Testis (tissue), 3 donors: ENCODE data around the gene GDPD4. TPM values are rescaled to one million over a fixed set of nuclear protein-coding genes. Genes with fewer than 3 reads are reported as not detected.

Experiments
- DNase-seq: peaks from one replicate; pipeline ENCODE4 v3.0.0-alpha.2; 2019
- H3K27ac ChIP-seq, 2 donors: fragments of 200-600 bp; sonication (generic); one replicate each; pipeline ENCODE4 v1.5.1; 2019
- H3K27me3 ChIP-seq: fragments of 200-600 bp; sonication (generic); one replicate; pipeline ENCODE4 v1.5.1; 2019
- H3K36me3 ChIP-seq: fragments of 200-600 bp; sonication (generic); one replicate; pipeline ENCODE4 v1.5.1; 2017; ENCODE audit warnings: low read depth; ENCODE audit errors: missing control alignments
- H3K4me1 ChIP-seq: fragments of 200-600 bp; sonication (generic); one replicate; pipeline ENCODE4 v1.5.1; 2019
- H3K4me3 ChIP-seq, 2 donors: fragments of 200-600 bp; sonication (generic); one replicate each; pipeline ENCODE4 v1.5.1; 2017 to 2019
- H3K9me3 ChIP-seq: fragments of 200-600 bp; sonication (generic); one replicate; pipeline ENCODE4 v1.5.1; 2017
- POLR2A ChIP-seq: fragments of 450-650 bp; IDR thresholded peaks from one replicate; pipeline ENCODE4 v1.6.1; 2017; ENCODE audit warnings: antibody characterized with exemption, mild to moderate bottlenecking, moderate library complexity
- WGBS, 2 donors: methylation state at CpG; one replicate each; pipeline ENCODE4 v1.1.5; 2018; 5-methylcytosine and 5-hydroxymethylcytosine counted together
- intact Hi-C: fragments of 100-400 bp; cut with DNase I; formaldehyde crosslinking; loops from one replicate; pipeline ENCODE4 v1.15.1; 2023; ENCODE audit warnings: low total_unique reads
- polyA plus RNA-seq: library from polyadenylated mRNA; stranded (reverse); fragments of 350-450 nt; fragmentation: Illumina TruSeq; extraction: RNeasy Lipid Tissue Mini Kit (QIAGEN cat#74804); gene quantifications from one replicate; pipeline ENCODE4 v1.2.3, GENCODE V29; 2014; ENCODE audit warnings: low read depth, low replicate concordance; ENCODE audit not compliant: insufficient read depth
- total RNA-seq, 2 donors: library from RNA; depleted of rRNA; stranded (reverse); fragments of >200 nt; gene quantifications; one replicate each; pipeline ENCODE4 v1.2.3, GENCODE V29; 2016
- TF ChIP-seq, protein P1 (sequence below), 3 experiments: fragments of 450-650 bp in 2 of 3; fragments of 200-600 bp in 1 of 3; sonication (generic) in 1 of 3; IDR thresholded peaks; one replicate each; pipeline ENCODE4 v1.5.1; 2016 to 2019; ENCODE audit warnings: antibody characterized with exemption in 3 of 3, mild to moderate bottlenecking in 2 of 3, moderate library complexity in 1 of 3

The GDPD4 gene
- total and polyA plus RNA-seq, 3 donors from 2014 or later, result 11.9 to 27.2 (median 22.6) TPM

DNA sequence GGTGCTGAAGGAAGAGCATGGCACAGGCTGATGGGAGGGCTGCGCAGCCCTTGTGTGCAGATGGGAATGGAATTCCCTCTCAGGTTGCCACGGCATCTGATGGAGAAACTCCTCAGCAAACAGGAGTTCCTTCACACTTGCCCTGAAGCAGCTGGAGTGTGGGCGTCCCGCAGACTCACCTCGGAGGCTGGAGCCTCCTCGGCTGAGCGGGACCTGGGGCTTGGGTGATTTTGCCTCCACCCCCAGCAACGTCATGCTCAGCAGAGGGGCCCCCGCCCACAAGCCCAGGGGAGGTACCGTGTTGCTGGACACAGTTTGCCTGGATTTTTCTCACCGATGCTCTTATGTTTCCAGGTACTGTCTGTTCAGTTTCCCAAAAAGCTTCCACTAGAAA is 110.1 kb downstream of the GDPD4 start:
- TF ChIP-seq, protein P1, sequence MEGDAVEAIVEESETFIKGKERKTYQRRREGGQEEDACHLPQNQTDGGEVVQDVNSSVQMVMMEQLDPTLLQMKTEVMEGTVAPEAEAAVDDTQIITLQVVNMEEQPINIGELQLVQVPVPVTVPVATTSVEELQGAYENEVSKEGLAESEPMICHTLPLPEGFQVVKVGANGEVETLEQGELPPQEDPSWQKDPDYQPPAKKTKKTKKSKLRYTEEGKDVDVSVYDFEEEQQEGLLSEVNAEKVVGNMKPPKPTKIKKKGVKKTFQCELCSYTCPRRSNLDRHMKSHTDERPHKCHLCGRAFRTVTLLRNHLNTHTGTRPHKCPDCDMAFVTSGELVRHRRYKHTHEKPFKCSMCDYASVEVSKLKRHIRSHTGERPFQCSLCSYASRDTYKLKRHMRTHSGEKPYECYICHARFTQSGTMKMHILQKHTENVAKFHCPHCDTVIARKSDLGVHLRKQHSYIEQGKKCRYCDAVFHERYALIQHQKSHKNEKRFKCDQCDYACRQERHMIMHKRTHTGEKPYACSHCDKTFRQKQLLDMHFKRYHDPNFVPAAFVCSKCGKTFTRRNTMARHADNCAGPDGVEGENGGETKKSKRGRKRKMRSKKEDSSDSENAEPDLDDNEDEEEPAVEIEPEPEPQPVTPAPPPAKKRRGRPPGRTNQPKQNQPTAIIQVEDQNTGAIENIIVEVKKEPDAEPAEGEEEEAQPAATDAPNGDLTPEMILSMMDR (IDR thresholded peaks at IDR 0.05), result no peak
- TF ChIP-seq POLR2A, result no peak
- no peak overlapping the region for H3K27ac ChIP-seq

DNA sequence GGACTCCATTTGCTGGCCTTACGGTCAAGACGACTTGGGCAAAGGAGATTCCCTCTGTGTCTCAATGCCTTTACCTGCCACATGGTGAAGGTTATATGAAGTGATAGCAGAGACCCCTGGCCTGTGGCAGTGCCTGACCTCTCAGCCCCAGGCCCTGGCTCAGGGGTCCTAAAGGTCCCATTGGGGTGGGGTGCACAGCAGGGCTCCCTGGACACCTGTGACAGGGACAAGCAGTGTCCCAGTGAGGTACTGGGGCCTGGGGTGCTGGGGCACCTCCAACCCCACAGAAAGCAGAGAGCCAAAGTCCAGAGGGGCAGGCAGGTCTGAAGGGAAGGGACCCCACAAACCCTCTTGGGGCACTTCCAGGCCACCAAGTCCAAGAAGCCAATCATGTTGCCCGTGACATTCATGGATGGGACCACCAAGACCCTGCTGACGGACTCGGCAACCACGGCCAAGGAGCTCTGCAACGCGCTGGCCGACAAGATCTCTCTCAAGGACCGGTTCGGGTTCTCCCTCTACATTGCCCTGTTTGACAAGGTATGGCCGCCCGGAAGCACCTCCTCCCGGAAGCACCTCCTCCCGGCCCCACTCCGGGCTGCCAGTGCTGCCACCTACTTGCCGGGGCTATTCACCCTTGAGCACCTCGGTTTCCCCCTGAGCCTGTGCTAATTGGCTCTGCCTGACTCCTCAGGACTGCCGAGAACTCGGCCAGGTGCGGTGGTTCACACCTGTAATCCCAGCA is 111.0 kb downstream of the GDPD4 start:
- H3K36me3 ChIP-seq, result no peaks in the 10 kb centered on the region
- no peaks in the 10 kb centered on the region for H3K27me3 ChIP-seq
- TF ChIP-seq, protein P1 (IDR thresholded peaks at IDR 0.05), result no peak
- TF ChIP-seq POLR2A, result no peak
- H3K27ac ChIP-seq, result no peak overlapping the region
- intact Hi-C loops, result loop anchor here (10.0 kb wide), 1 partner anchor 424 kb away; no protein-coding TSS in a partner anchor
- no peak for DNase-seq
- no peaks in the 10 kb centered on the region for H3K4me1 ChIP-seq
- WGBS, 2 donors, result 81 to 92% methylated on average over 13 to 21 of the region's 21 CpGs
- no peak overlapping the region for H3K4me3 ChIP-seq
- H3K9me3 ChIP-seq, result no peaks in the 10 kb centered on the region

More for the DNA sequence above, 110.1 kb downstream of the GDPD4 start:
- WGBS, 2 donors, result 72 to 84% methylated on average over 11 of the region's 11 CpGs
- Histone ChIP-seq H3K4me3 (no peak overlapping the region), H3K27me3 (no peaks in the 10 kb centered on the region), H3K4me1 (peaks cover 3% of the 10 kb centered on the region), H3K9me3 (no peaks in the 10 kb centered on the region), H3K36me3 (no peaks in the 10 kb centered on the region)
- intact Hi-C loops, result loop anchor here (10.0 kb wide), 1 partner anchor 423 kb away; no protein-coding TSS in a partner anchor
- no peak for DNase-seq

DNA sequence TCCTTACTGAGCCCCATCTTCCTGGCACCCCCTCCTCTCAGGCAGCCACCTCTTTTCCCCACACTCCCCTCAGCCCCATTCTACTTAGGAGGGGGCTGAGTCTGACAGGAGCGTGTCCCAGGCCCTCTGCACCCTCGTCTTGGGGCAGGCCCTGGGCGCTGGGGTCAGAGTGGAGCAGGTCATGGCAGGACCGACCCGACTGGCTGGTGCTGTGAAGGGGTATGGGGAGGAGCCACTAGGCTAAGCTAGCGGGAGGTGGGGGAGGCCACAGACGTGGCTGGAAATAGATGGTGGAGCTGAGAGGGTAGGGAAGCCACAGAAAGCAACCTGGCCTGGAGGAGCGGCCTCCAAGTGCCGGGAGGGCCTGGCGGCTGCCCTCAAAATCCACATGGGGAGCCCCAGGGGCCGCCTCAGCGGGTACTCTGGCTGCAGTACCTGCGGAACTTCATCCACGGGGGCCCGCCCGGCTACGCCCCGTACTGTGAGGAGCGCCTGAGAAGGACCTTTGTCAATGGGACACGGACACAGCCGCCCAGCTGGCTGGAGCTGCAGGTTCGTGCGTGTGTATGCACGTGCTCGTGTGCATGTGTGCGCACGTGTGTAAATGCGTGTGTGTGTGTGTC is 111.8 kb downstream of the GDPD4 start:
- intact Hi-C loops, result loop anchor here (10.0 kb wide), 1 partner anchor 425 kb away; no protein-coding TSS in a partner anchor
- Histone ChIP-seq H3K4me3 (no peak overlapping the region), H3K36me3 (no peaks in the 10 kb centered on the region), H3K27me3 (no peaks in the 10 kb centered on the region), H3K4me1 (no peaks in the 10 kb centered on the region), H3K27ac (no peak overlapping the region), H3K9me3 (no peaks in the 10 kb centered on the region)
- no peak for DNase-seq
- TF ChIP-seq, protein P1 (IDR thresholded peaks at IDR 0.05), result no peak
- TF ChIP-seq POLR2A, result no peak
- WGBS, 2 donors, result 90 to 91% methylated on average over 17 to 24 of the region's 28 CpGs

DNA sequence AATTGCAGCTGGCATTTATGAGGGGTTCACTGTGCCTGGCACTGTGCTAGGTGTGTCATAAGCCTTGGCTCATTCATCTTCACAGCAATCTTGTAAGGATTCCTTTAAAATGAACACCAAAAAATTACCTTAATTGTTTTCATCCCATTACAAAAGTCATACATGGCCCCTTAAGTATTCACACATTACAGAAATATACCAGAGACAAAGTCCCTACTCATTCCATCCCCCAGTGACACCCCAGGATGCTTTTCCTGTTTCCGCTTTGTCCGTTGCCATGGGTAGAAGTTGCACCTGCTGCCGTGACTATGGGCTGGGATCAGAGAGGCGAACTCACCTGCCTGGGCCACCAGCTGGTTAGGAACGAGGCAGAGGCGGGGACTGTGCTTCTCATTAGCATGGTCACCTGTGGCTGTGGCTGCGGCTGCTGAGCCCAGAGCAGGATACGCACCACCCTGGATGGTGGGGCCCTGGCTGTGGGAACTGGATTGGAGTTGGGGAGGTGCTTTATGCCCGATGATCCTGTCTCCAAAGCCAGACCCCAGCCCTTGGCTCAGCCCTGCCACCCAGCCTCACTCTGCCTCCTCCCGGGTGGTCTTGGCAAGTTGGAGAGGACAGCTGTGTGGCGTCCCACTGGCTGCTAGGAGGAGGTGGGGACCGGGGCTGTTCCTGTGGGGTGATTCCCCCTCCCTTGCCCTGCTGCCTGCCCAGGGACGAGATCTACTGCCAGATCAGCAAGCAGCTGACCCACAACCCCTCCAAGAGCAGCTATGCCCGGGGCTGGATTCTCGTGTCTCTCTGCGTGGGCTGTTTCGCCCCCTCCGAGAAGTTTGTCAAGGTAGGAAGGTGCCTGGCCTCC is 112.6 kb downstream of the GDPD4 start:
- no peak for TF ChIP-seq POLR2A
- TF ChIP-seq, protein P1 (IDR thresholded peaks at IDR 0.05), result no peak
- intact Hi-C loops, result no loop called here
- WGBS, 2 donors, result 81 to 85% methylated on average over 16 to 18 of the region's 18 CpGs
- Histone ChIP-seq H3K9me3 (no peaks in the 10 kb centered on the region), H3K27ac (no peak overlapping the region), H3K4me1 (no peaks in the 10 kb centered on the region), H3K4me3 (no peak overlapping the region), H3K36me3 (no peaks in the 10 kb centered on the region), H3K27me3 (no peaks in the 10 kb centered on the region)
- DNase-seq, result no peak
